Measurements from ENCODE around the gene SLC12A2. TPM values are rescaled to one million over a fixed set of nuclear protein-coding genes. Genes with fewer than 3 reads are reported as not detected.

The SLC12A2 gene
- total and polyA plus RNA-seq, 2 of the 4 experiments (the other 2 are of a cell fraction): 5.6 to 30.3 TPM

DNA sequence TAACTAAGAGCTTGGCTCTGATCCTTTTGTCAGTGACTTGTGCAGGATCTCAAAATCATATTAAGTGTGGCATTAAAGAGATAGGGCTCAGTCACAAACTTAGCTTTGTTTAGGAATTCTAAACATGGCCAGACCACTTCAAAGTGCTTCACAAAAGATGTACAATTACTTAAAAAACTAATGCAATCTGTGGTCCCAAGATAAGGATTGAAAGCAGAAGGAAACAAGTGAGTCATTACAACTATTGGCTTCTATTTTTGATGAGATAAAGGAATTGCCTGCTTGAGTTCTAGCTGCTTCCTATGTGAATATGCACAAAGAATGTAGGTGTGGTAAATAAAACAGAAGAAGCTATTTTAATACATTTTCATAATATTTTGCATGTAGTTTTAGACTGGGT, 44.9 kb upstream of the SLC12A2 start:
- Histone ChIP-seq H3K27ac (ENCODE audit: insufficient read depth, low read length) (no peak overlapping the region), H3K9me3 (ENCODE audit: control insufficient read depth, insufficient read depth, low read length) (no peaks in the 10 kb centered on the region), H3K9me1 (ENCODE audit: insufficient read depth, low read length) (no peaks in the 10 kb centered on the region), H2AK9ac (replicated peaks; ENCODE audit: low read depth, low read length, poor library complexity) (no peak overlapping the region), H2BK15ac (ENCODE audit: low read depth, low read length) (no peak overlapping the region), H3K4me2 (ENCODE audit: low read depth, low read length) (no peak overlapping the region), H3K9ac (ENCODE audit: low read depth, low read length) (no peak overlapping the region), H4K91ac (ENCODE audit: insufficient read depth, low read depth, low read length) (no peak overlapping the region), H3K56ac (ENCODE audit: extremely low read depth, insufficient read depth, low read length) (no peak overlapping the region), H3K4me3 (ENCODE audit: insufficient read depth, low read depth, low read length) (no peak overlapping the region), H2AK5ac (ENCODE audit: low read depth, low read length) (no peak overlapping the region), H3K23ac (ENCODE audit: low read depth, low read length) (no peak overlapping the region), H2BK5ac (ENCODE audit: low read depth, low read length, poor library complexity, severe bottlenecking) (no peak overlapping the region), H4K5ac (ENCODE audit: low read depth, low read length) (no peak overlapping the region), H3K14ac (replicated peaks; ENCODE audit: low read depth, low read length) (no peak overlapping the region), H3K79me1 (ENCODE audit: low read depth in 1 of 2, low read length in 2 of 2) (no peaks in the 10 kb centered on the region; a peak in 1 of 4 replicates), H2BK120ac (ENCODE audit: low read depth, low read length) (no peak overlapping the region), H3K27me3 (ENCODE audit: control insufficient read depth, insufficient read depth, low read length) (no peaks in the 10 kb centered on the region), H4K20me1 (ENCODE audit: insufficient read depth, low read length) (no peaks in the 10 kb centered on the region), H3K18ac (ENCODE audit: low read depth, low read length) (no peak overlapping the region), H3K36me3 (ENCODE audit: control insufficient read depth, insufficient read depth, low read length) (no peaks in the 10 kb centered on the region), H3K4me1 (ENCODE audit: control insufficient read depth, insufficient read depth, low read length) (no peaks in the 10 kb centered on the region; the same call in 1 of the 2 replicates), H3K4ac (ENCODE audit: low read depth, low read length) (no peak overlapping the region), H2AFZ (replicated peaks; ENCODE audit: low read length, poor library complexity) (no peak overlapping the region), H4K8ac (ENCODE audit: low read depth in 2 of 2, low read length in 2 of 2) (no peak overlapping the region), H2BK20ac (ENCODE audit: low read depth, low read length) (no peak overlapping the region)
- POLR2A ChIA-PET (ENCODE audit: unreplicated experiment): no interaction called here
- in situ Hi-C loops (cut with MboI; ENCODE audit: low sequenced_read_pairs): no loop called here
- intact Hi-C loops (cut with micrococcal nuclease): no loop called here
- BruUV-seq (replicated peaks): no TSS peak
- peak; percentile 73 for DNase-seq
- peak; percentile 60 for ATAC-seq (ENCODE audit: low read depth)
- no peak for TF ChIP-seq RCOR1 (IDR thresholded peaks at IDR 0.05; ENCODE audit: insufficient replicate concordance, low read length)
- no peak for TF ChIP-seq MAZ (IDR thresholded peaks at IDR 0.05; ENCODE audit: borderline replicate concordance, low read depth, low read length)
- TF ChIP-seq RFX5 (IDR thresholded peaks at IDR 0.05; ENCODE audit: low read depth, low read length): no peak
- TF ChIP-seq, protein P1, sequence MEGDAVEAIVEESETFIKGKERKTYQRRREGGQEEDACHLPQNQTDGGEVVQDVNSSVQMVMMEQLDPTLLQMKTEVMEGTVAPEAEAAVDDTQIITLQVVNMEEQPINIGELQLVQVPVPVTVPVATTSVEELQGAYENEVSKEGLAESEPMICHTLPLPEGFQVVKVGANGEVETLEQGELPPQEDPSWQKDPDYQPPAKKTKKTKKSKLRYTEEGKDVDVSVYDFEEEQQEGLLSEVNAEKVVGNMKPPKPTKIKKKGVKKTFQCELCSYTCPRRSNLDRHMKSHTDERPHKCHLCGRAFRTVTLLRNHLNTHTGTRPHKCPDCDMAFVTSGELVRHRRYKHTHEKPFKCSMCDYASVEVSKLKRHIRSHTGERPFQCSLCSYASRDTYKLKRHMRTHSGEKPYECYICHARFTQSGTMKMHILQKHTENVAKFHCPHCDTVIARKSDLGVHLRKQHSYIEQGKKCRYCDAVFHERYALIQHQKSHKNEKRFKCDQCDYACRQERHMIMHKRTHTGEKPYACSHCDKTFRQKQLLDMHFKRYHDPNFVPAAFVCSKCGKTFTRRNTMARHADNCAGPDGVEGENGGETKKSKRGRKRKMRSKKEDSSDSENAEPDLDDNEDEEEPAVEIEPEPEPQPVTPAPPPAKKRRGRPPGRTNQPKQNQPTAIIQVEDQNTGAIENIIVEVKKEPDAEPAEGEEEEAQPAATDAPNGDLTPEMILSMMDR (conservative IDR thresholded peaks at IDR 0.05; ENCODE audit: low read depth, low read length): no peak
- peak; percentile 48; the same call in 1 of the 2 replicates for TF ChIP-seq CEBPB (IDR thresholded peaks at IDR 0.05; ENCODE audit: low read depth, low read length)
- no peak for TF ChIP-seq BHLHE40 (IDR thresholded peaks at IDR 0.05; ENCODE audit: low read depth, low read length)
- 0 out of 2 replicates have a peak, but pooled peaks have one; percentile 16 for TF ChIP-seq FOS (IDR thresholded peaks at IDR 0.05; ENCODE audit: low read depth, low read length)
- CTCF ChIA-PET: interaction anchor here (0.5 to 0.6 kb wide), 2 partner anchors 154 to 245 kb away, joined by 3 to 4 read pairs; no protein-coding TSS in a partner anchor
- dilution Hi-C loops (cut with HindIII; ENCODE audit: low sequenced_read_pairs, unreplicated experiment): no loop called here

All from IMR-90 (cell line).